Keratinocyte (primary cell): ENCODE data around the gene SDC1.

ENCODE experiments used
- CTCF ChIP-seq, 3 experiments: IDR thresholded peaks in 1 of 3; conservative IDR thresholded peaks in 1 of 3; optimal IDR thresholded peaks in 1 of 3; 2 replicates in 2 of 3; 3 replicates in 1 of 3; pipeline versions ENCODE3 to v1.5.1; 2011; ENCODE audit warnings: low read length in 3 of 3, mild to moderate bottlenecking in 3 of 3, moderate library complexity in 2 of 3, control low read depth in 1 of 3, inconsistent platforms in 1 of 3; ENCODE audit not compliant: insufficient read depth in 2 of 3; ENCODE audit errors: extremely low read depth in 1 of 3
- EZH2 ChIP-seq: IDR thresholded peaks from one replicate; pipeline ENCODE4 v1.6.1; 2012; ENCODE audit warnings: inconsistent platforms, mild to moderate bottlenecking, low read length, moderate library complexity

- TF ChIP-seq CTCF (optimal IDR thresholded peaks at IDR 0.05 in 1 of 3, IDR thresholded peaks at IDR 0.05 in 1 of 3, conservative IDR thresholded peaks at IDR 0.05 in 1 of 3; ENCODE audit: extremely low read depth in 1 of 3, insufficient read depth in 2 of 3, low read length in 3 of 3), result no peak
- no peak for TF ChIP-seq EZH2
Observed at GRCh38 chr2:20203072-20203471, 21.9 kb downstream of the SDC1 start.
